GM12892 (cell line): Measurements from ENCODE around the gene FPGS.

Experiments used
- POLR2A ChIP-seq: IDR thresholded peaks from 2 replicates; pipeline ENCODE4 v1.6.1; 2011; ENCODE audit warnings: low read depth, low read length, control low read depth
- POLR2AphosphoS5 ChIP-seq: IDR thresholded peaks from 2 replicates; pipeline ENCODE4 v1.6.1; 2011; ENCODE audit warnings: low read depth, low read length, control low read depth
- TAF1 ChIP-seq: IDR thresholded peaks from 2 replicates; pipeline ENCODE4 v1.6.1; 2011; ENCODE audit warnings: low read depth, mild to moderate bottlenecking, control low read depth, low read length, borderline replicate concordance

GRCh38 chr9:127858041-127858512 is 55.4 kb downstream of the FPGS start:
- TF ChIP-seq POLR2A: no peak
- no peak for TF ChIP-seq POLR2AphosphoS5
- no peak for TF ChIP-seq TAF1
